Nephron progenitor cell (in vitro differentiated cells): ENCODE measurements around the gene NR3C1.

Source experiments
- DNase-seq: peaks from one replicate; pipeline ENCODE4 v3.0.0; 2021
- H3K27ac Mint-ChIP-seq: 2 replicates; pipeline ENCODE4 v1.8.0; 2021; ENCODE audit warnings: mild to moderate bottlenecking, moderate library complexity, mixed read lengths
- H3K27me3 Mint-ChIP-seq: 2 replicates; pipeline ENCODE4 v1.8.0; 2021; ENCODE audit warnings: mild to moderate bottlenecking, low read depth, mixed read lengths; ENCODE audit not compliant: poor library complexity
- H3K36me3 Mint-ChIP-seq: 2 replicates; pipeline ENCODE4 v1.8.0; 2021; ENCODE audit warnings: low read depth, mixed read lengths
- H3K4me1 Mint-ChIP-seq: 2 replicates; pipeline ENCODE4 v1.8.0; 2021; ENCODE audit warnings: mixed read lengths
- H3K4me3 Mint-ChIP-seq: 2 replicates; pipeline ENCODE4 v1.8.0; 2021; ENCODE audit warnings: mild to moderate bottlenecking, moderate library complexity, mixed read lengths
- H3K9me3 Mint-ChIP-seq: 2 replicates; pipeline ENCODE4 v1.8.0; 2021; ENCODE audit warnings: mild to moderate bottlenecking, moderate library complexity, mixed read lengths
- CTCF ChIP-seq: fragments of 200-600 bp; sonication (generic); IDR thresholded peaks from 2 replicates; pipeline ENCODE4 v1.5.0; 2021; ENCODE audit warnings: antibody characterized with exemption

Gene NR3C1

GRCh38 chr5:143428738-143429420, 25.4 kb upstream of the NR3C1 start:
- DNase-seq: no peak
- no peak for TF ChIP-seq CTCF
- no peaks in the 10 kb centered on the region for H3K36me3 Mint-ChIP-seq
- no peak overlapping the region for H3K27ac Mint-ChIP-seq
- peaks cover 19% of the 10 kb centered on the region for H3K4me1 Mint-ChIP-seq
- peaks cover 8% of the 10 kb centered on the region for H3K27me3 Mint-ChIP-seq
- H3K4me3 Mint-ChIP-seq: no peak overlapping the region
- no peaks in the 10 kb centered on the region for H3K9me3 Mint-ChIP-seq

GRCh38 chr5:143428155-143428554, 24.7 kb upstream of the NR3C1 start:
- Mint-ChIP-seq H3K9me3 (no peaks in the 10 kb centered on the region), H3K36me3 (no peaks in the 10 kb centered on the region), H3K4me1 (peaks cover 14% of the 10 kb centered on the region), H3K4me3 (no peak overlapping the region), H3K27ac (no peak overlapping the region), H3K27me3 (peaks cover 6% of the 10 kb centered on the region)
- no peak for DNase-seq
- no peak for TF ChIP-seq CTCF

DNA sequence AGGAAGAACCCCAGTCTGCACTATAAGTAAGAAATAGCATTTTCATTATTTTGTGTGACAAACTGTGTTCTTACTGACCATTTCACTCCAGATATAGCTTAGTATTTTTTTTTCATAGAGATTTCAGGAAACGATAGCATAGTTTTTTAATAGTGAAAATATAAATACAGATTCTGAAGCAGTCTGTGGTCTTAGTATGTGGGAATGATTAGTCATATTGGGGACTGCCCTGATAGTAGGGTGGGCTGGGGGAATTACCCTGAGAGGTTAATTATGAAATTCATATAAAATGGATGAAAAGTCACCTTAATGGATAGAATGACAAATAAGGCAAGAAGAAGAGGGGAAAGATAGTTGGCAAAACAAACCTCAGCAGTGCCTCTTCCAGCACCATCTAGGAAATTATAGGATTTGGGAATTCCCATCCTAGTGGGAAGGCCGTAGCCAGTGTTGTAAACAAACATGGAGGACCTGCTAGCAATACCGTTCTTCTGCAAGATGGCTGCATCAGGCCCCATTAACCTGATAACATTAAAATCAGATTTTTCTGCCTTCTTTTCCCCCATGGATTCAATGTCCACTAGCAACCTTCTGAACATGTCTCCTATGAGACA, 23.7 kb upstream of the NR3C1 start:
- Mint-ChIP-seq H3K27me3 (peaks cover 3% of the 10 kb centered on the region), H3K4me3 (no peak overlapping the region), H3K36me3 (no peaks in the 10 kb centered on the region), H3K27ac (no peak overlapping the region), H3K4me1 (peaks cover 7% of the 10 kb centered on the region), H3K9me3 (no peaks in the 10 kb centered on the region)
- DNase-seq: no peak
- no peak for TF ChIP-seq CTCF

- Mint-ChIP-seq H3K4me1 (no peaks in the 10 kb centered on the region), H3K4me3 (no peak overlapping the region), H3K27ac (no peak overlapping the region), H3K27me3 (peaks cover 3% of the 10 kb centered on the region), H3K36me3 (no peaks in the 10 kb centered on the region), H3K9me3 (no peaks in the 10 kb centered on the region)
- TF ChIP-seq CTCF: no peak
- DNase-seq: no peak
Measured at GRCh38 chr5:143426437-143426991, 23.0 kb upstream of the NR3C1 start.

DNA sequence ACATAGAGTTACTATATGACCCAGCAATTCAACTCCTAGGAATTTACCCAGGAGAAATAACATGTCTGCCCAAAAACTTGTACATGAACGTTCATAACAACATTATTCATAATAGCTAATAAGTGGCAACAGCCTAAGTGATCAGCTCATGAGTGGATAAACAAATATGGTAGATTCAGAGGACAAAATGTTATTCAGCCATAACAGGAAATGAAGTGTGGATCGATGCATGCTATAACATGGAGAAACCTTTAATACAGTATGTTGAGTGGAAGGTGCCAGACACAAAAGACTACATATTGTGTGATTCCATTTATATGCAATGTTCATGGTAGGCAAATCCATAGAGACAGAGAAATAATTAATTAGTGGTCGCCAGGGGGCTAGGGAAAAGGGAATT, 22.3 kb upstream of the NR3C1 start:
- Mint-ChIP-seq H3K4me3 (no peak overlapping the region), H3K4me1 (no peaks in the 10 kb centered on the region), H3K27me3 (peaks cover 3% of the 10 kb centered on the region), H3K27ac (no peak overlapping the region), H3K36me3 (no peaks in the 10 kb centered on the region), H3K9me3 (no peaks in the 10 kb centered on the region)
- TF ChIP-seq CTCF: no peak
- no peak for DNase-seq
